Ascending aorta (tissue), 2 donors: ENCODE measurements around the gene CRACR2A. TPM values are rescaled to one million over a fixed set of nuclear protein-coding genes. Genes with fewer than 3 reads are reported as not detected.

ENCODE experiments used
- DNase-seq, 2 donors: peaks; one replicate each; pipeline ENCODE4 v3.0.0-alpha.2; 2019; ENCODE audit warnings: low spot score in 2 of 2
- H3K27ac ChIP-seq, 2 donors: fragments of 200-600 bp; sonication (generic); one replicate each; pipeline ENCODE4 v1.5.1; 2016 to 2017; ENCODE audit warnings: mild to moderate bottlenecking in 1 of 2
- H3K27me3 ChIP-seq: fragments of 200-600 bp; sonication (generic); one replicate; pipeline ENCODE4 v1.5.1; 2017
- H3K36me3 ChIP-seq, 2 donors: fragments of 200-600 bp; sonication (generic); one replicate each; pipeline ENCODE4 v1.5.1; 2016
- H3K4me1 ChIP-seq, 2 donors: fragments of 200-600 bp; sonication (generic); one replicate each; pipeline ENCODE4 v1.5.1; 2016 to 2017; ENCODE audit warnings: mild to moderate bottlenecking in 1 of 2
- H3K4me3 ChIP-seq, 2 donors: fragments of 200-600 bp; sonication (generic); one replicate each; pipeline ENCODE4 v1.5.1; 2016 to 2017; ENCODE audit warnings: mild to moderate bottlenecking in 1 of 2
- H3K9me3 ChIP-seq, 2 donors: fragments of 200-600 bp; sonication (generic); one replicate each; pipeline ENCODE4 v1.5.1; 2016
- intact Hi-C: fragments of 100-400 bp; cut with DNase I; formaldehyde crosslinking; loops from one replicate; pipeline ENCODE4 v1.15.1; 2023
- total RNA-seq: library from RNA; depleted of rRNA; stranded (reverse); fragments of >200 nt; gene quantifications from one replicate; pipeline ENCODE4 v1.1.0, GENCODE V29; 2016
- TF ChIP-seq, protein P1 (sequence below), 3 experiments: fragments of 200-600 bp in 2 of 3; fragments of 450-650 bp in 1 of 3; sonication (generic) in 2 of 3; IDR thresholded peaks; one replicate each; pipeline ENCODE4 v1.5.1; 2016 to 2019; ENCODE audit warnings: antibody characterized with exemption in 3 of 3, mild to moderate bottlenecking in 1 of 3, moderate library complexity in 1 of 3

Gene CRACR2A
- total RNA-seq, 1 donor from 2014 or later = 0.53 TPM

DNA sequence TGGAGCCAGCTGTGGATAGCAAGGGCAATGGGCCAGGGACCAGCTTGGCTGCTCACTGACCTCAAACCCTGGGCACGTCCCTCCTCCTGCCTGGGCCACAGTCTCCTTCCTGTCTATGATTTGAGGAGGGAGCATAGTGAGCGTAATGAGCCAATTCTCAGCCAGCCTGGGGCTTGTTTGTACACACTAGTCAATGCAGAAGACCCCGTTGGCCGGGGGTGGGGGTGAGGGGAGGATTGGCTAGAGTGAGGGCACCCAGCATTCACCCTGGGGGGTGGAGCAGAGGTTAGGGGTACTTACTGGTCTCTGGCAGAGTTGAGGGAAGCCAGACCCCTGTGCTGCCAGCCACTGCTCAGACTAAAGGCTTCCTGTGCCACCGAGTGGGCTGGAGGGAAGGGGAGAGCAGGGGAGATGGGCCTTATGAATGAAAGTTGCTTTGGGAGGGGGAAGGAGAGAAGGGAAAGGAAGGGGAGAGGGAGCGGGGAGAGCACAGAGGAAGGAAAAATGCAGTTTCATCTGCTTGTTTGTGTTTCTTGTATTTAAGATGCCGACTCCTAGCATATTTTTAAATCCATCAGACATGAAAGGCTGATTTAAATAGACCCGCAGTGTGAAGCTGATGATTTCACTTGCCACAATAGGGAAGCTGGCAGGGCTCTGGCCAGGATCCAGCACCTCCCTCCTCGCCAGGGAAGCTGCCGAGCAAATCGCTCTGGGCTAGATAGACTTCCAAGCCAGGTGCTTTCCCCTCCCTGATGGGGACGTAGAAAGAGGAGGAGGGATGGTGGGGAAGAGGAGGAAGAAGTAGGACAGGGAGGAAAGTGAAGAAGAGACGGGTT, 147.9 kb downstream of the CRACR2A start:
- Histone ChIP-seq H3K36me3 (no peaks in the 10 kb centered on the region), H3K27ac (no peak overlapping the region), H3K27me3 (no peaks in the 10 kb centered on the region), H3K4me1 (peaks cover 0 to 4% of the 10 kb centered on the region in 2 donors), H3K9me3 (no peaks in the 10 kb centered on the region), H3K4me3 (no peak overlapping the region)
- intact Hi-C loops = no loop called here
- no peak for DNase-seq
- TF ChIP-seq, protein P1, sequence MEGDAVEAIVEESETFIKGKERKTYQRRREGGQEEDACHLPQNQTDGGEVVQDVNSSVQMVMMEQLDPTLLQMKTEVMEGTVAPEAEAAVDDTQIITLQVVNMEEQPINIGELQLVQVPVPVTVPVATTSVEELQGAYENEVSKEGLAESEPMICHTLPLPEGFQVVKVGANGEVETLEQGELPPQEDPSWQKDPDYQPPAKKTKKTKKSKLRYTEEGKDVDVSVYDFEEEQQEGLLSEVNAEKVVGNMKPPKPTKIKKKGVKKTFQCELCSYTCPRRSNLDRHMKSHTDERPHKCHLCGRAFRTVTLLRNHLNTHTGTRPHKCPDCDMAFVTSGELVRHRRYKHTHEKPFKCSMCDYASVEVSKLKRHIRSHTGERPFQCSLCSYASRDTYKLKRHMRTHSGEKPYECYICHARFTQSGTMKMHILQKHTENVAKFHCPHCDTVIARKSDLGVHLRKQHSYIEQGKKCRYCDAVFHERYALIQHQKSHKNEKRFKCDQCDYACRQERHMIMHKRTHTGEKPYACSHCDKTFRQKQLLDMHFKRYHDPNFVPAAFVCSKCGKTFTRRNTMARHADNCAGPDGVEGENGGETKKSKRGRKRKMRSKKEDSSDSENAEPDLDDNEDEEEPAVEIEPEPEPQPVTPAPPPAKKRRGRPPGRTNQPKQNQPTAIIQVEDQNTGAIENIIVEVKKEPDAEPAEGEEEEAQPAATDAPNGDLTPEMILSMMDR (IDR thresholded peaks at IDR 0.05) = no peak

DNA sequence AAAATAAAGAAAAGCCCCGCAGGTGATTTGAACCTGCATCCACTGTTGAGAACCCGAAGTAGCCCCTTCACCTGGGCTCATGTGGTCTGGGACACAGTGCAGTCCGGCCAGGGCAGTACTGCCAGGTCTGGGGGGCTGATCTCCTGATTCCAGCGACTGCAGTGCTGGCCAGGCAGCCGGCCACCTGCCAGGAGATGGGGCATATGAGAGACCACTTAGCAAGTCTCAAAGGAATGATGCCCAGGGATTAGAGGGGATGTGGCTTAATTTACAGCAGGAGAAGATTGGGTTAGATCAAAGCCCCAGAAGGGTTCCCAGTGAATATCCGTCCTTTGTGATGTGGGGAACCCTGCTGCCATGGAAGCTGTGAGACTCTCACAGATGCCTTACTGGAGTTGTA, 148.6 kb downstream of the CRACR2A start:
- H3K4me1 ChIP-seq = peaks cover 0 to 4% of the 10 kb centered on the region in 2 donors
- H3K27me3 ChIP-seq = no peaks in the 10 kb centered on the region
- H3K27ac ChIP-seq = no peak overlapping the region
- TF ChIP-seq, protein P1 (IDR thresholded peaks at IDR 0.05) = no peak
- no peaks in the 10 kb centered on the region for H3K36me3 ChIP-seq
- intact Hi-C loops = no loop called here
- no peaks in the 10 kb centered on the region for H3K9me3 ChIP-seq
- no peak overlapping the region for H3K4me3 ChIP-seq
- no peak for DNase-seq

DNA sequence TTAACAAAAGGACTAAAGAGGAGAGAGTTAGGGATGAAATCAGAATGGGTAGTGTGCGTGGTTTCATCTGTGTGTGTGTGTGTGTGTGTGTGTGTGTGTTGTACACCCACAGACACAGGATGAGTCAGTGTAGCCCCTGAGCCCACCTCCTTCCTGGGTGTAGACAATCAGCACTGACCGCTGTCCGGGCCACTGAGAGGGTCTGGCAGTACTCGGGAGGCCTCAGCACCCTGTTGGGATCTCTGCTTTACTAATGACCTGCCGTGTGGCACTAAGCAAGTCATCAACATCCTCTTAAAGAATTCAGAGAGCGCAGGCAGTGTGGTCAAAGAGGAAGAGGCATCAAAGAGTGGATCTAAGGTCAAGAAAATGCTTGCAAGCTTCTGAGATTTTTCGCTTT, 149.3 kb downstream of the CRACR2A start:
- Histone ChIP-seq H3K9me3 (no peaks in the 10 kb centered on the region), H3K4me1 (peaks cover 0 to 4% of the 10 kb centered on the region in 2 donors), H3K36me3 (no peaks in the 10 kb centered on the region), H3K27ac (no peak overlapping the region), H3K4me3 (no peak overlapping the region), H3K27me3 (no peaks in the 10 kb centered on the region)
- TF ChIP-seq, protein P1 (IDR thresholded peaks at IDR 0.05) = no peak
- no peak for DNase-seq
- intact Hi-C loops = no loop called here

DNA sequence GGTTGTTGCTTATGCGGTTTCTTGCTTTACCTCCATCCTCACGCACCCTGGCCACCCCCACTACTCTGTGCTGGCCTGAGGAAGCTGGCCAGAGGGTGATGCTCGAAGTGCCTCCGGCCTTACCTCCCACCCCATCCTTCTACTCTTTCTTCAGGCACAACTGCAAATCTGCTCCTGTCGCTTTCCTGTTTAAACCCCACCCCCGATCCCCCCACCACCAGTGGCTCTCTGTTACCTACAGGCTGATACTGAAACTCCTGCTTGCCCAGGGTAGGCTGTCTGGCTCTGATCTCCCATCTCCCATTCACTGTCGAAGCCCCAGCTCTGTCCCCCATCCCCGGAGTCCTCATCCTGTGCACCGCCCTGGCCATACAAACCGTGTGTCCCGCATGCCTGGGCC, 150.4 kb downstream of the CRACR2A start:
- H3K4me1 ChIP-seq = peaks cover 0 to 4% of the 10 kb centered on the region in 2 donors
- intact Hi-C loops = no loop called here
- DNase-seq = no peak

DNA sequence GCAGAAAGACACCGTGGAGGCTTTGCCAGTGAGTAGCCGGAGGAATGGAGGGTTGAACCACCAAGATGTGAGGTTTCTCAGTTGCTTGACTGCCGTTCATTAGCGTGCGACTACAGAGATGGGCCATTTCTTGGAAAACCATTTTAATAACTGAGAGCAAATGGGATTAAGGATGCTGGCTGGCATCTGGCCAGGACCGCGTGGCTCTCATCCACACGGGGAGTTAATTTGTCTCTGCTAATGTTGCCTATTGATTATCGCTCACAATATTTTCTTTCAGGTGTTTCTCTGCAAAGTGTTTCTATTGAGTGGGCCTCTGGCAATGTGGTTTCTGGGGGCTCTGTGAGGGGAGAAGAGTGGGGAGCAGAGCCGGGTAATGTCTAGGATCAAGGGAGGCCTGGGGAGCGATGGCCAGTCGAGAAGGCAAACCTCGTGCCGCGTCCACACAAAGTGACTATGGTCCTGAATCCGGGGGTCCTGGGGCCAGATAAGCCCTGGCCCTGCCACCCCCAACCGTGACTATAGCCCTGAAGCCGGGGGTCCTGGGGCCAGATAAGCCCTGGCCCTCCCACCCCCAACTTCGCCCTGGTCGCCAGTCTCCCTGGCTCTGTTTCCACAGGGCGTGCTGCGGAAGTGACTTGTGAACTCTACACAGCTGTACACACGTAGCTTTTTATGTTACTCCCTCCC, 151.3 kb downstream of the CRACR2A start:
- Histone ChIP-seq H3K36me3 (no peaks in the 10 kb centered on the region), H3K27me3 (no peaks in the 10 kb centered on the region), H3K4me3 (no peak overlapping the region), H3K9me3 (no peaks in the 10 kb centered on the region), H3K27ac (no peak overlapping the region), H3K4me1 (peaks cover 0 to 4% of the 10 kb centered on the region in 2 donors)
- TF ChIP-seq, protein P1 (IDR thresholded peaks at IDR 0.05) = no peak
- no peak for DNase-seq
- intact Hi-C loops = no loop called here

More for the DNA sequence above, 150.4 kb downstream of the CRACR2A start:
- TF ChIP-seq, protein P1 (IDR thresholded peaks at IDR 0.05) = no peak
- no peaks in the 10 kb centered on the region for H3K36me3 ChIP-seq
- H3K4me3 ChIP-seq = no peak overlapping the region
- H3K9me3 ChIP-seq = no peaks in the 10 kb centered on the region
- no peaks in the 10 kb centered on the region for H3K27me3 ChIP-seq
- no peak overlapping the region for H3K27ac ChIP-seq
